A673 (cell line): ENCODE results near the gene ATG12. TPM values are rescaled to one million over a fixed set of nuclear protein-coding genes. Genes with fewer than 3 reads are reported as not detected.

Experiments used
- BruUV-seq: library from RNA; stranded (reverse); fragments of 400-500 nt; replicated peaks from 2 replicates; lab custom pipeline; 2021; lab: Mats Ljungman, UMichigan
- CTCF ChIA-PET: fragments of 300-600 bp; sonication (Branson Sonifier 250); formaldehyde crosslinking; loops from one replicate; lab custom pipeline; 2022; ENCODE audit warnings: antibody characterized with exemption; lab: Charles Lee
- POLR2A ChIA-PET: fragments of 300-600 bp; sonication (Branson Sonifier 250); formaldehyde crosslinking; loops from one replicate; lab custom pipeline; 2022; ENCODE audit warnings: antibody characterized with exemption; ENCODE audit not compliant: low non-redundant PET; lab: Charles Lee
- DNase-seq: peaks from one replicate; pipeline ENCODE4 v3.0.0-alpha.2; 2015; ENCODE audit warnings: low spot score
- H3K27ac ChIP-seq: fragments of 200-600 bp; sonication (generic); 2 replicates; pipeline ENCODE4 v1.5.1; 2016; ENCODE audit warnings: mixed run types, low read depth, mild to moderate bottlenecking, mixed read lengths, antibody characterized with exemption, low read length; ENCODE audit not compliant: poor library complexity, severe bottlenecking
- H3K27me3 ChIP-seq: fragments of 200-600 bp; sonication (generic); replicated peaks from 2 replicates; pipeline ENCODE4 v1.6.1; 2017; ENCODE audit warnings: mixed run types, low read depth, mild to moderate bottlenecking, mixed read lengths, antibody characterized with exemption, low read length; ENCODE audit not compliant: insufficient read depth, poor library complexity
- H3K36me3 ChIP-seq: fragments of 200-600 bp; sonication (generic); 2 replicates; pipeline ENCODE4 v1.6.1; 2016; ENCODE audit warnings: mixed run types, mild to moderate bottlenecking, mixed read lengths, antibody characterized with exemption, low read length; ENCODE audit not compliant: insufficient read depth, poor library complexity, severe bottlenecking
- H3K4me1 ChIP-seq: fragments of 200-600 bp; sonication (generic); 2 replicates; pipeline ENCODE4 v1.6.1; 2017; ENCODE audit warnings: mixed run types, mild to moderate bottlenecking, mixed read lengths, antibody characterized with exemption, low read length; ENCODE audit not compliant: insufficient read depth, poor library complexity, severe bottlenecking
- H3K4me3 ChIP-seq: fragments of 200-600 bp; sonication (generic); 2 replicates; pipeline ENCODE4 v1.5.1; 2016; ENCODE audit warnings: low read depth, mixed run types, mild to moderate bottlenecking, mixed read lengths, low read length; ENCODE audit not compliant: poor library complexity, severe bottlenecking
- H3K9me3 ChIP-seq: fragments of 200-600 bp; sonication (generic); 2 replicates; pipeline ENCODE4 v1.6.1; 2016; ENCODE audit warnings: mixed run types, low read depth, mild to moderate bottlenecking, mixed read lengths, antibody characterized with exemption, low read length; ENCODE audit not compliant: poor library complexity, severe bottlenecking
- EZH2 ChIP-seq: fragments of 200-600 bp; sonication (generic); IDR thresholded peaks from 2 replicates; pipeline ENCODE4 v1.6.1; 2017; ENCODE audit warnings: borderline replicate concordance, low read depth, mild to moderate bottlenecking, mixed read lengths, antibody characterized with exemption, low read length; ENCODE audit not compliant: poor library complexity, severe bottlenecking
- intact Hi-C: fragments of 100-400 bp; cut with micrococcal nuclease; formaldehyde crosslinking; loops from one replicate; pipeline ENCODE4 v1.10.0; 2022; ENCODE audit not compliant: unreplicated experiment
- total RNA-seq: library from RNA; stranded (reverse); gene quantifications from 2 replicates; pipeline ENCODE4 v1.2.3, GENCODE V29; 2021
- TF ChIP-seq, protein P1 (sequence below): fragments of 300-800, 200-600 bp; sonication (generic); conservative IDR thresholded peaks from 2 replicates; pipeline ENCODE4 v1.5.1; 2017; ENCODE audit warnings: low read depth, mild to moderate bottlenecking, antibody characterized with exemption, low read length, moderate library complexity, mixed read lengths

ATG12 gene
- total RNA-seq, 1 experiment from 2014 or later = 55.8 TPM

- TF ChIP-seq, protein P1, sequence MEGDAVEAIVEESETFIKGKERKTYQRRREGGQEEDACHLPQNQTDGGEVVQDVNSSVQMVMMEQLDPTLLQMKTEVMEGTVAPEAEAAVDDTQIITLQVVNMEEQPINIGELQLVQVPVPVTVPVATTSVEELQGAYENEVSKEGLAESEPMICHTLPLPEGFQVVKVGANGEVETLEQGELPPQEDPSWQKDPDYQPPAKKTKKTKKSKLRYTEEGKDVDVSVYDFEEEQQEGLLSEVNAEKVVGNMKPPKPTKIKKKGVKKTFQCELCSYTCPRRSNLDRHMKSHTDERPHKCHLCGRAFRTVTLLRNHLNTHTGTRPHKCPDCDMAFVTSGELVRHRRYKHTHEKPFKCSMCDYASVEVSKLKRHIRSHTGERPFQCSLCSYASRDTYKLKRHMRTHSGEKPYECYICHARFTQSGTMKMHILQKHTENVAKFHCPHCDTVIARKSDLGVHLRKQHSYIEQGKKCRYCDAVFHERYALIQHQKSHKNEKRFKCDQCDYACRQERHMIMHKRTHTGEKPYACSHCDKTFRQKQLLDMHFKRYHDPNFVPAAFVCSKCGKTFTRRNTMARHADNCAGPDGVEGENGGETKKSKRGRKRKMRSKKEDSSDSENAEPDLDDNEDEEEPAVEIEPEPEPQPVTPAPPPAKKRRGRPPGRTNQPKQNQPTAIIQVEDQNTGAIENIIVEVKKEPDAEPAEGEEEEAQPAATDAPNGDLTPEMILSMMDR = no peak
- no peak for TF ChIP-seq EZH2
- intact Hi-C loops = no loop called here
- DNase-seq = no peak
- Histone ChIP-seq H3K36me3 (no peaks in the 10 kb centered on the region), H3K9me3 (peaks cover 7% of the 10 kb centered on the region), H3K4me1 (peaks cover 32% of the 10 kb centered on the region), H3K4me3 (no peak overlapping the region), H3K27ac (no peak overlapping the region), H3K27me3 (no peaks in the 10 kb centered on the region)
- BruUV-seq = no TSS peak
- CTCF ChIA-PET = no interaction called here
- POLR2A ChIA-PET = no interaction called here
These were observed 18.0 kb upstream of the ATG12 start for GRCh38 chr5:115859378-115859777.

GRCh38 chr5:115858396-115858795 lies 17.0 kb upstream of the ATG12 start:
- DNase-seq = no peak
- POLR2A ChIA-PET = interaction anchor here (0.6 kb wide), 1 partner anchor 17 kb away, joined by 3 read pairs; the partner anchor contains the start of gene ATG12
- no peaks in the 10 kb centered on the region for H3K27me3 ChIP-seq
- peak overlapping the region; percentile 17 for H3K27ac ChIP-seq
- no TSS peak for BruUV-seq
- intact Hi-C loops = no loop called here
- CTCF ChIA-PET = no interaction called here
- no peaks in the 10 kb centered on the region for H3K36me3 ChIP-seq
- H3K9me3 ChIP-seq = peaks cover under 1% of the 10 kb centered on the region
- H3K4me1 ChIP-seq = peaks cover 32% of the 10 kb centered on the region
- TF ChIP-seq, protein P1 = no peak
- no peak for TF ChIP-seq EZH2
- no peak overlapping the region for H3K4me3 ChIP-seq

- Histone ChIP-seq H3K4me1 (peaks cover 32% of the 10 kb centered on the region), H3K36me3 (no peaks in the 10 kb centered on the region), H3K4me3 (no peak overlapping the region), H3K9me3 (no peaks in the 10 kb centered on the region), H3K27me3 (no peaks in the 10 kb centered on the region), H3K27ac (peak overlapping the region; percentile 17)
- no TSS peak for BruUV-seq
- TF ChIP-seq, protein P1 = no peak
- TF ChIP-seq EZH2 = no peak
- intact Hi-C loops = no loop called here
- DNase-seq = peak; percentile 89
- CTCF ChIA-PET = no interaction called here
- POLR2A ChIA-PET = interaction anchor here (0.6 kb wide), 1 partner anchor 17 kb away, joined by 3 read pairs; the partner anchor contains the start of gene ATG12
These were observed 16.4 kb upstream of the ATG12 start for GRCh38 chr5:115857626-115858349.
